GM08714 (cell line): ENCODE data around the gene ATP1A2.
A peak's percentile ranks its signal among the peaks of the same experiment; 100 is the strongest.

ENCODE experiments used
- H3K4me3 ChIP-seq: fragments of 200-500 bp; sonication (Bioruptor generic); 2 replicates; pipeline ENCODE4 v1.5.1; 2014; ENCODE audit warnings: mild to moderate bottlenecking, low read length, inconsistent platforms
- ZNF274 ChIP-seq: IDR thresholded peaks from 2 replicates; pipeline ENCODE4 v1.6.1; 2012; ENCODE audit warnings: mild to moderate bottlenecking, low read depth, low read length

ATP1A2 gene

GRCh38 chr1:160092366-160093068, 23.0 kb upstream of the ATP1A2 start:
- no peak overlapping the region for H3K4me3 ChIP-seq
- TF ChIP-seq ZNF274, result no peak

GRCh38 chr1:160093069-160093395, 22.5 kb upstream of the ATP1A2 start:
- no peak for TF ChIP-seq ZNF274
- no peak overlapping the region for H3K4me3 ChIP-seq

- TF ChIP-seq ZNF274, result no peak
- no peak overlapping the region for H3K4me3 ChIP-seq
Measured at GRCh38 chr1:160093624-160094290, 21.8 kb upstream of the ATP1A2 start.

- no peak for TF ChIP-seq ZNF274
- H3K4me3 ChIP-seq, result no peak overlapping the region
Measured at GRCh38 chr1:160094291-160094625, 21.3 kb upstream of the ATP1A2 start.

GRCh38 chr1:160094806-160095205, 20.8 kb upstream of the ATP1A2 start:
- TF ChIP-seq ZNF274, result no peak

GRCh38 chr1:160095382-160096105, 20.0 kb upstream of the ATP1A2 start:
- no peak for TF ChIP-seq ZNF274
- no peak overlapping the region for H3K4me3 ChIP-seq

More at GRCh38 chr1:160094806-160095205, 20.8 kb upstream of the ATP1A2 start:
- no peak overlapping the region for H3K4me3 ChIP-seq

- TF ChIP-seq ZNF274, result no peak
- no peak overlapping the region for H3K4me3 ChIP-seq
Measured at GRCh38 chr1:160096274-160097116, 19.1 kb upstream of the ATP1A2 start.

GRCh38 chr1:160097151-160097910, 18.2 kb upstream of the ATP1A2 start:
- no peak for TF ChIP-seq ZNF274
- H3K4me3 ChIP-seq, result peak overlapping the region; percentile 90; the same call in 1 of the 2 replicates

GRCh38 chr1:160097911-160098851, 17.4 kb upstream of the ATP1A2 start, which contains the start of gene IGSF8:
Gene IGSF8, minus strand, starts transcription at chr1:160098619. Its CDS starts 147 bp downstream, at chr1:160098472.
- TF ChIP-seq ZNF274, result no peak
- H3K4me3 ChIP-seq, result peak within 1 kb of the TSS; percentile 90

GRCh38 chr1:160098852-160099561, 16.6 kb upstream of the ATP1A2 start:
- TF ChIP-seq ZNF274, result no peak
- H3K4me3 ChIP-seq, result peak overlapping the region; percentile 59; the same call in 1 of the 2 replicates

- no peak overlapping the region for H3K4me3 ChIP-seq
- no peak for TF ChIP-seq ZNF274
Measured at GRCh38 chr1:160099716-160100375, 15.7 kb upstream of the ATP1A2 start.
